H7 (cell line): ENCODE results near the gene ZNF211. TPM values are rescaled to one million over a fixed set of nuclear protein-coding genes. Genes with fewer than 3 reads are reported as not detected.
A peak's percentile ranks its signal among the peaks of the same experiment; 100 is the strongest.

Source experiments
- DNase-seq: peaks from one replicate; pipeline ENCODE4 v3.0.0; 2012
- H3K27me3 ChIP-seq: 2 replicates; pipeline ENCODE4 v1.6.0; 2011; ENCODE audit warnings: mild to moderate bottlenecking, low read length; ENCODE audit not compliant: control insufficient read depth, insufficient read depth
- H3K36me3 ChIP-seq: replicated peaks from 2 replicates; pipeline ENCODE4 v1.5.1; 2011; ENCODE audit warnings: low read length; ENCODE audit not compliant: control insufficient read depth, insufficient read depth
- H3K4me3 ChIP-seq: 2 replicates; pipeline ENCODE4 v1.5.1; 2011; ENCODE audit warnings: low read depth, mild to moderate bottlenecking, control low read depth, low read length, moderate library complexity; ENCODE audit not compliant: insufficient read depth
- total RNA-seq: library from RNA; depleted of rRNA; stranded (reverse); fragments of >200 nt; shearing (Covaris generic); gene quantifications from 2 replicates; pipeline ENCODE4 v1.2.3, GENCODE V29; 2014; rRNA removed

Gene ZNF211
- 12.3 and 13.9 TPM in 2 replicates for total RNA-seq

DNA sequence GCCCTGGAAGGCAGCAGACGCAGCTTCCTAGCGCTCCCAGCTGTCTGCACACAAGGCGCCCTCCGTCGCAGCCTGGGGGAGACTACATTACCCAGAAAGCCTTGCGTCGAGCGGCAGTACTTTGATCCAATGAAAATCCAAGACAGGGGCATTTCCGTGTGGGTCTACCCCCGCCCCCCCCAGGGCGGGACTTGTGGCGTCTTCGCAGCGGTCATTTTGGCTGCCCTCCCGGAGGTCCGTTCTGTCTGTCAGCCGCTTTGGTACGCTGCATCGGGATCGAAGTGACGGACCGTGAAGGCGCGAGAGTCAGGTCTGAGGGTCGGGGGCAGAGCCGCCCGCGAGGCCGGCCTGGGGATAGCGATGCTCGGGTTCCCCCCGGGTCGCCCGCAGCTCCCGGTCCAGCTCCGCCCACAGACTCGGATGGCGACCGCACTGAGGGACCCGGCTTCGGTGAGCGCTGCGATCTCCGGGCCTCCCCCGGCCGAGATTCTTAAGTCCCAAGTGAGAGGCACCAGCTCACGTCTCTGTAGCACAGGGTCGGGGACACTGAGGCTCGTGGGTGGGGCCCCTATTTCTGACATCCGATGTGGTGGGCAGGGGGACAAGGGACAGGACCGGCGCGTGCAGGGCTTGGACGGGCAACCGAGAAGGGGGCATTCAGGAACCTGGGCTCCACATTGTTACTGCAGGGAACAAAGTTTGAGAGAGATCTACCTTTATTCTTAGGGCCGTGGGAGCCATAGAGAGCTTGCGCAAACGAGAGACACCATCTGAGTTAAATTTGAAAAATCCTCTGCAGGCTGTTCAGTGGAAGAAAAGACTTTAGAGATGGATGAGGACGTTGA is at the start of gene ZNF211:
Gene ZNF211, plus strand, starts transcription at position 182 of the 845 bp plus-strand sequence. Its CDS starts 179 bp downstream, at position 361.
- Histone ChIP-seq H3K27me3 (no peaks in the 10 kb centered on the region), H3K36me3 (peaks cover 6% of the 10 kb centered on the region), H3K4me3 (peak within 1 kb of the TSS; percentile 92)
- DNase-seq = peak; percentile 97

DNA sequence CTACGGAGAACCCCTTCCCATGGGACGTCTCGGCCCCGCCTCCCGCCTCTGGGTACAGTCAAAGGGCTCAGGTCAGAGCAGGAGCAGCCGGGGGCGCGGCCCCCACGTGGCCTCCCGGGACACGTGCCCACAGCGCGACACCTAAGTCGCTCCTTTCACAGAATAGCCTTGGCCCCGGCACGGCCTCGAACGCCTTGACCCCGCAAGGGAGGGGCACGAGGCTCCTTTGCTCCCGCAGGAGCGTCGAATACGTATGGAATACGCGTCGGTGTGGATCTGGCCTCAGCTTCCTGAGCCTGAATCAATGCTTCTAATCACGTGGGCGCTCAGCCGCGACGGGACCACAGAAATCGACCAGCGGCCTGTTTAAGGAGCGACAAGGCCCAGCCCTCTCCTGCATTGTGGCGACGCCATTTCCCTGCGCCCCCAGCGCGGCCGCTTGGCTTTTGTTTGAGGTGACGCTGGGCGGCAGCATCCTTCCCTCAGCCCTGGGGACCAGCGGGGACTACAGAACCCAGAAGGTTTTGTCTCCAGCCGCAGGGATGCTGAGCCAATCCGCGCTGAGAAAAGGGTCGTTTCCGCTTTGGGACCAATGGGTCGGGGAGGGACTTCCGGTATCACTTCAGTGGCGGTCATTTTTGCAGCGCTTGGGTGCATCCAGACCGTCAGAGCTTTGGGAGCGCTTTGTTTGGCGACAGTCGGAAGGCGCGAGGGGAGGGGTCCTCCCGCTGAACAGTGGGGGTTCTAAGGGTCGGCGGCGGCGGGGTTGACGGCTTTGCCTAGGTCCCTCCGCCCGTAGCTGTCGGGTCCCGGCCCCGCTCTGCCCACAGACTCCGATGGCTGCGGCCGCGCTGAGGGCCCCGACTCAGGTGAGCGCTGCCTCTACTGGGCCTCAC is 49.2 kb upstream of the ZNF211 start, which contains the start of gene ZIK1:
Gene ZIK1, plus strand, starts transcription at position 625 of the 896 bp plus-strand sequence. Its CDS starts 212 bp downstream, at position 837.
- H3K27me3 ChIP-seq = peaks cover 3% of the 10 kb centered on the region; the same call in 1 of the 2 replicates
- H3K4me3 ChIP-seq = peak within 1 kb of the TSS; percentile 76
- peak; percentile 98 for DNase-seq
- peaks cover 16% of the 10 kb centered on the region for H3K36me3 ChIP-seq

DNA sequence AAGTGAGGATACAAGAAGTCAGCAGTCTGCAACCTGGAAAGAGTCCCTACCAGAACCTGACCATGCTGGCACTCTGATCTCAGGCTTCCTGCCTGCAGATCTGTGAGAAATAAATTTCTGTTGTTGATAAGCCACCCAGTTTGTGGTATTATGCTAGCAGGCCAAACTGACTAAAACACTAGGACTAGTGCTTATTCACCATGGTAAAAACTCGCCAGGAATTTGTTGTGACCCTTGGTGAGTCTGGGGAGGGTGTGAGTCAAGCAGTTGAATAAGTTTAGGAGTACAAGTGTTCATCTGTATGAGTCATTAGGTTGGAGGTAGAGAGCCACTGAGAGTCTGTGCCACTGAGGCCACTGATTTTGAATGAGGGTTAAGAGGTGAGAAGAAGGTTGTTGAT is 45.4 kb upstream of the ZNF211 start:
- Histone ChIP-seq H3K36me3 (peaks cover 41% of the 10 kb centered on the region), H3K27me3 (peaks cover 3% of the 10 kb centered on the region; the same call in 1 of the 2 replicates), H3K4me3 (no peak overlapping the region)
- no peak for DNase-seq

DNA sequence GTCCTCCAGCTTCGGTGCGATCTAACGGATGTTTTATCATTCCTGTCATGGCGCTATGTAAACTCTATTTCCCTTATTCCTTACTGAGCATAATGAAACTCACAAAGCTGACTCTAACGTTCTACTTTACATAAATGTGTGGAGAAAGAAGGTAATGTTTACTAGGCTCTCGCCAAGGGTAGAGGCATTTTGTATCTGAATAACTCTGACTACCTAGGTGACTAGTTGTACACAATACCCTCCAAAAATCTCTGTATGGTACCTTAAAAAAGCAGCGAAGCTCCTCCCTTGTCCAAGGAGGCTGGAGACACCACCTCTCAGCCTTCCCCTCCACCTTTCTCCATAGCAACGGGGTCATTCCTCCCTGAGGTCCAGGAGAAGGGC is 33.6 kb upstream of the ZNF211 start:
- peaks cover under 1% of the 10 kb centered on the region; the same call in 1 of the 2 replicates for H3K36me3 ChIP-seq
- no peaks in the 10 kb centered on the region for H3K27me3 ChIP-seq
- peak overlapping the region; percentile 88; the same call in 1 of the 2 replicates for H3K4me3 ChIP-seq
- DNase-seq = no peak

DNA sequence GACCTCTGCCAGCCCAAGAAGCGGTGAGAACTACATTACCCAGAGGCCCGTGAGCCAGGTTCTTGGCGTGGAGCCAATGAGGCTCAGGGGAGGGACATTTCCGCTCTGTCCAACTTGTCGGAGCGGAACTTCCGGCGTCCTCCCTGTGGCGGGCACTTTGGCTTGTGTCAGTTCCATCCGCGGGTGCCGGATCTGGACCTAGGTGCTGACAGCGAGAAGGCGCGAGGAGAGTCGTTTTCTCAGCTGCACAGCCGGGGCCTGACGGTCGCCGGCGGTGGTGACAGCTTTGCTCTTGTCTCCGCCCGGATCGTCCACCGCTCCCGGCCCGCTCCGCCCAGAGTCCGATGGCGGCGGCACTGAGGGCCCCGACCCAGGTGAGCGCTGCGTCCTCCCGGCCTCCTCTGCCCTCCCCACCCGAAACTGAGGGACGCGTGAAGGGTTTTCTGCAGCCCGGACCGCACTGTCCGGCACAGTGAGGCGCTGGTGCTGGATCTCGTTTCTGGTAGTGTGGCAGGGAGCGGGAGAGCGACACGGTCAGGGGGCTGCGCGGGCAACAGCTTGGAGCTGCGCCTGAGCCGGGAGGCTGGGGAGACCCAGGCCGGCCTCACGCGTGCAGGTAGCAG is 33.1 kb upstream of the ZNF211 start, which contains the start of gene ZNF530:
Gene ZNF530, plus strand, starts transcription at position 125 of the 623 bp plus-strand sequence. CDS start 4,461 bp downstream, outside the sequence.
- H3K4me3 ChIP-seq = peak within 1 kb of the TSS; percentile 88
- H3K36me3 ChIP-seq = peaks cover 1% of the 10 kb centered on the region; the same call in 1 of the 2 replicates
- H3K27me3 ChIP-seq = no peaks in the 10 kb centered on the region
- peak; percentile 92 for DNase-seq

DNA sequence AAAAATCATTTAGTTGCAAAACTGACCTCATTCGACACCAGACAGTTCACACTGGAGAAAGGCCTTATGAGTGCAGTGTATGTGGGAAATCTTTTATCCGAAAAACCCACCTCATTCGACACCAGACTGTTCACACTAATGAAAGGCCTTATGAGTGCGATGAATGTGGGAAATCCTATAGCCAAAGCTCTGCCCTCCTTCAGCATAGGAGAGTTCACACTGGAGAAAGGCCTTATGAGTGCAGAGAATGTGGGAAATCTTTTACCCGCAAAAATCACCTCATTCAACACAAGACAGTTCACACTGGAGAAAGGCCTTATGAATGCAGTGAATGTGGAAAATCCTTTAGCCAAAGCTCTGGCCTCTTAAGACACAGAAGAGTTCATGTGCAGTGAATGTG is 26.0 kb upstream of the ZNF211 start:
- DNase-seq = no peak
- Histone ChIP-seq H3K27me3 (no peaks in the 10 kb centered on the region), H3K4me3 (no peak overlapping the region), H3K36me3 (peaks cover 16% of the 10 kb centered on the region)

DNA sequence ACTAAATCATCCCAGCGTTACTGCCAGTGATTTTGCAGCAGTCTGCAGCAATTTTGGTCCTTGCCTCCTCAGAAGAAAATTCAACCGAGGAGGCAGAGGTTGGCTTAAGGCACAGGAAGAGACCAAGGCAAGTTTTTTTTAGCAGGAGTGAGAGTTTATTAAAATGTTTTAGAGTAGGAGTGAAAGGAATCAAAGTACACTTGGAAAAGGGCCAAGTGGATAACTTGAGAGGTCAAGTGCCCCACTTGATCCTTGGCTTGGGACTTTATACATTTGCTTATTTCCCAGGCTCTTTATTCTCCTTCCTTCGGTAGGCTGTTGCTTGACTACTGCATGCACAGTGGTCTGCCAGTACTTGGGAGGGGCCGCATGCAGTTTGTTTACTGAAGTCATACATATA is 21.9 kb upstream of the ZNF211 start:
- H3K4me3 ChIP-seq = no peak overlapping the region
- H3K27me3 ChIP-seq = no peaks in the 10 kb centered on the region
- peaks cover 10% of the 10 kb centered on the region for H3K36me3 ChIP-seq
- no peak for DNase-seq

DNA sequence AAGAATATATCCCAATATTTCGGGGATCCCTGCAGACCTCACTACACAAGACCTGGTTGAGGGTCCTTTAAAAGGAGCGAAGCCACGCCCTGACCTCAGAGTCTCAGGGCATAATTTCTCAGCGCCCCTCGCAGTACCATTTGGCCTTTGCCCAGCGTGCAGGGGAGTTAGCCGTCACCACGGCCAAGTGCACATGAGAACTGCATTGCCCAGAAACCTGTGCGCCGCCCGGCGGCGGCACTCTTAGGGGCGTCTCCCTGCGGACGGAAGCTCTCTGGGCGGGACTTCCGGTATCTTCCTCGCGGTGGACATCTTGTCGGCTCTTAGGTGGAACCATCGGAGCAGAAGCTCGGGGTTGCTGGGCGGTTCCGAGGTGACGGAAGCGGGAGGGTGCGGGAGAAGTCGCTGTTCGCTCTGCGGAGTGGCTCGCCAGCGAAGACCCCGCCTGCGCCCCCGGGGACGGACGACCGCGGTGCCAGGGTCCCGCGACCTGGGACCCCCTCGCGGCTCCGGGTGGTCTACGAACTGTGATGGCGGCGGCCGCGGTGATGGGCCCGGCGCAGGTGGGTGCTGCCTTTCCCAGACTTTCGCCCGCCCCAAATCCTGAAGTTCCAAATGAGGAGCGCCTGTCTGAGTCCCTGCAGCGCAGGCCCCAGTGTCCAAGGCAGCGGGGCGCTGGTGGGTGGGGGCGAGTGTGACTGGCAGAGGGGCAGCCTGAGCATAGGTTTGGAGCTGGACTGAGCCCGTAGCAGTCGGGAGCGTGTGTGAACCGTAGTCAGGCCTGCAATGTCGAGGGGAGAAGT is 18.8 kb upstream of the ZNF211 start, which contains the start of gene ZNF134:
Gene ZNF134, plus strand, starts transcription at position 302 of the 803 bp plus-strand sequence. CDS start 5,227 bp downstream, outside the sequence.
- peak; percentile 95 for DNase-seq
- peak within 1 kb of the TSS; percentile 90 for H3K4me3 ChIP-seq
- H3K27me3 ChIP-seq = no peaks in the 10 kb centered on the region
- peaks cover 29% of the 10 kb centered on the region for H3K36me3 ChIP-seq

DNA sequence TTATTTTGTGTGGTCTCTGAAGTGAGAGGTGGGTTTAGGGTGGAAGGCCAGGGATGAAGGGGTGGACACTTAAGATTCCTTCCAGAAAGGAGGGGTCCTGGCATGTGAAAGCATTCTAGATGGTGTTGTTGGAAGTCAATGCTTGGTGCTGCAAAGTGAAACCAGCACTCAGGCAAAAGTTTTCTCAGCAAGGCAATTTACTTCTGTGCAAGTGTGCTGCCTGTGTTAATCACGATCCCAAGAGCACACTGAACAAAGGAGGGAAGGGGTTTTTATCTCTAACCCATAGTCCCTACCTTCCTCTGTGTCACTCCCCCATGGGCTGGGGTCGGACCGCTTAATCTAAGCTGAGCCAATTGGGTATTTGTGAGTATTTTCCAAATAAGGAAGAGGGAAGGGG is 17.6 kb upstream of the ZNF211 start:
- H3K4me3 ChIP-seq = peak overlapping the region; percentile 90; the same call in 1 of the 2 replicates
- H3K27me3 ChIP-seq = no peaks in the 10 kb centered on the region
- H3K36me3 ChIP-seq = peaks cover 41% of the 10 kb centered on the region
- no peak for DNase-seq

DNA sequence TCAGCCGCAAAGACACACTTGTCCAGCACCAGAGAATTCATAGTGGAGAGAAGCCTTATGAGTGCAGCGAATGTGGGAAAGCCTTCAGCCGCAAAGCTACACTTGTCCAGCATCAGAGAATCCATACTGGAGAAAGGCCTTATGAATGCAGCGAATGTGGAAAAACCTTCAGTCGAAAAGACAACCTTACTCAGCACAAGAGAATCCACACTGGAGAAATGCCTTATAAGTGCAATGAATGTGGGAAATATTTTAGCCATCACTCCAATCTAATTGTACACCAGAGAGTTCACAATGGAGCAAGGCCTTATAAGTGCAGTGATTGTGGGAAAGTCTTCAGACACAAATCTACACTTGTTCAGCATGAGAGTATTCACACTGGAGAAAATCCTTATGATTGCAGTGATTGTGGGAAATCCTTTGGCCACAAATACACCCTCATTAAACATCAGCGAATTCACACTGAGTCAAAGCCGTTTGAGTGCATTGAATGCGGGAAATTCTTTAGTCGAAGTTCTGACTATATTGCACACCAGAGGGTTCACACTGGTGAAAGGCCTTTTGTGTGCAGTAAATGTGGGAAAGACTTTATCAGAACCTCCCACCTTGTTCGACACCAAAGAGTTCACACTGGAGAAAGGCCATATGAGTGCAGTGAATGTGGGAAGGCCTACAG is 12.2 kb upstream of the ZNF211 start:
- no peak overlapping the region for H3K4me3 ChIP-seq

DNA sequence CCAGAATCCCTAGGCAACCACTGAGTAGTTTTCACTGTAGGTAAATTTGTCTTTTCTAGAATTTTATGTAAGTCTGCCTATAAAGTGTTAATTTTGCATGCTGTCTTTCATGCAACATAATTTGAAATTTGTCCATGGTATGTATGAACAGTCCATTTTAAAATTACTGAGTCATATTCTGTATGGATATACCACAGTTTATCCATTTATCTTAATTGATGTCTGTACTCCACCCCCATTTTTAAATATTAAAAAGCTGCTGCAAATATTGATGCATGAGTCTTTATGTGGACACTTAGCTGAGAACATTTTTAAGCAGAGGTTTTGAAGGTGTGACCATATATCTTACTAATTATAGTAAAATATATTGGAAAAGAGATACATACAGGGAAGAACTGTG is 9.9 kb upstream of the ZNF211 start:
- DNase-seq = no peak
- peaks cover 45% of the 10 kb centered on the region for H3K36me3 ChIP-seq
- no peak overlapping the region for H3K4me3 ChIP-seq
- no peaks in the 10 kb centered on the region for H3K27me3 ChIP-seq

More for the DNA sequence above, 12.2 kb upstream of the ZNF211 start:
- Histone ChIP-seq H3K36me3 (peaks cover 64% of the 10 kb centered on the region), H3K27me3 (no peaks in the 10 kb centered on the region)
- no peak for DNase-seq

DNA sequence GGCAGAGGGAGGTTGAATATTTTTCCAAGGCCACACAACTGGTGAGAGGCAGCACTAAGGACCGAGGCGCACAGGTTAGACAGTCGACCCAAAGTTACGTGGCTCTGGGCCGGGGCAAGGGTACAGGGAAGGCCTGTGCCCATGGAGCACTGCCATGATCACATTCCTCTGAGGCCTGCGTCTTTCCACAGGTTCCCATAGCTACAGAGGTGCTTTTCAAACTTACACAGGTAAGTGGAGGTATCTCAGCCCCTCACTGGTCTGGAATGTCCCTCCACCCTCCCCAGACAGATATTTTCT is 814 bp downstream of the ZNF211 start:
- H3K36me3 ChIP-seq = peaks cover 6% of the 10 kb centered on the region
- no peak for DNase-seq
- peak overlapping the region; percentile 92 for H3K4me3 ChIP-seq
- H3K27me3 ChIP-seq = no peaks in the 10 kb centered on the region

DNA sequence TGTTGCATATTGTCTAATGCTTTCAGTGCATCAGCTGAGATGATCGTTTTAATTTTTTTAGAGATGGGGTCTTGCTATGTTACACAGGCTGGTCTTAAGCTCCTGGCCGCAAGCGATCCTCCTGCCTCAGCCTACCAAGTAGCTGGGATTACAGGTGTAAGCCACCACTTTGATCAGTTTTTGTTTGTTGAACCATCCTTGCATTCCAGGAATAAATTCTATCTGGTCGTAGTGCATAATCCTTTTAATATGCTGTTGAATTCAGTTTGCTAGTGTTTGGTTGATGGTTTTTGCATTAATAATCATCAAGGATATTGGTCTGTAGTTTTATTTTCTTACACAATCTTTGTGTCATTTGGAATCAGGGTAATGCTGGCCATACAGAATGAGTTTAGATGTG is 4.4 kb downstream of the ZNF211 start:
- peaks cover 25% of the 10 kb centered on the region for H3K36me3 ChIP-seq
- DNase-seq = no peak
- no peak overlapping the region for H3K4me3 ChIP-seq
- no peaks in the 10 kb centered on the region for H3K27me3 ChIP-seq
